ENCODE results near the gene RCOR1.
A peak's percentile ranks its signal among the peaks of the same experiment; 100 is the strongest.

Gene RCOR1

GRCh38 chr14:102666635-102667034, 74.2 kb downstream of the RCOR1 start:
- no peak overlapping the region for H3K27ac ChIP-seq
- no peak for DNase-seq (ENCODE audit: low read depth, low spot score)

DNA sequence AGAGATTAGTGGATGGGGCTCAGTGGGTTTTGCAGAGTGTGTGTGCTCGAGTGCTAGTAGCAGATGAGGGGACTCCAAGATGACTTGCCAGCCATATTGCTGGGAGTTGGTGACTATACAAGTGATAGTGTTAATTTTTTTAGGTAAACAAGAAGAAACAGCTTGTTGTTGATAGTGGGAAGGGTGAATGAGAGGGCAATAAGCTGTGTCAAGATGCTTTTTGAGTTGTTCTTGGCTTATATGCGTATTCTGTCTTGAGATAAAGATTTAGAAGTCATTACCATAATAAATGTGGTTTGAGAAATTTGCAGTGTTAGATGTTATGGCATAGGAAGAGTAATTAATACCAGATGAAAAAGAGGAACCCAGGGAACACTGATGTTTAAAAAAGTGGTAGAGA, 75.3 kb downstream of the RCOR1 start:
- no peak for DNase-seq (ENCODE audit: low read depth, low spot score)
- H3K27ac ChIP-seq = no peak overlapping the region

DNA sequence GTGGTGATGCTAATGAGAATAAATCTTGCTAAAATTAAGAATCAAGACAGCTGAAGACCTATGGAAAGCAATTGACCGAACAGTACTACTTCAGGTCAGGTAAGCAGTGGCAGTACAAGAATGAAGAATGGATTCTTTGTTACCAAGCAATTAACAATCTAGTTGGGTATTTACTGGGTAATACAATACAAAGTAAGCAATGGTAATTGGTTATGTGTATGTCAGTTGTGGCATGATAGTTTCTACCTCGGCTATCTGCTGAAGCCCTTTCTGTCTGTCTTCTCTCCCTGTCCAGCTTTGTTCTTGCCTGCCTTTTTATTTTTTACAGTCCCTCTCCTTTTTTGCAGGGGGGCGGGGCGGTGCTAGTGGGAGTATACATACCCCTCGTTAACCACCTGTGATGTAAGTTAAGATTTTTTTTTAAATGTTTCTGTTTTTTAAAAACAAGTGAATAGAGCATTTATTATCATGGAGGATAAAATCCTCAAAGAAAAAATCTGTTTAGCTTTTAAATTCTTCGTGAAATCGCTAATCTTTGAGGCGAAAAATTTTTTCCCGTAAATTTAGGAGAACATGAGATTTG, 75.9 kb downstream of the RCOR1 start:
- no peak overlapping the region for H3K27ac ChIP-seq

DNA sequence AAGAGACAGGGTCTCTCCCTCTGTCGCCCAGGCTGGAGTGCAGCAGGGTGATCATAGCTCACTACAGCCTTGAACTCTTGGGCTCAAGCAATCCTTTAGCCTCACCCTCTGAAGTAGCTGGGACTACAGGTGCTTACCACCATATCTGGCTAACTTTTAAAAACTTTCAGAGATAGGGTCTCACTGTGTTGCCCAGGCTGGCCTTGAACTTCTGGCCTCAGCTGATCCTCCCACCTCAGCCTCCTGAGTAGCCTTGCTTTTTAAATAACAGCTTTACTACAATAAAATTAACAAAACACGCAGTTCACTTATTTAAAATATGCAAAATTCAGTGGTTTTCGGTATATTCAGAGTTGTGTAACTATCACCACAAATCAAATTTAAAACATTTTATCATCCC, 79.0 kb downstream of the RCOR1 start:
- DNase-seq (ENCODE audit: low read depth, low spot score) = no peak
- no peak overlapping the region for H3K27ac ChIP-seq

More for the DNA sequence above, 75.9 kb downstream of the RCOR1 start:
- no peak for DNase-seq (ENCODE audit: low read depth, low spot score)

DNA sequence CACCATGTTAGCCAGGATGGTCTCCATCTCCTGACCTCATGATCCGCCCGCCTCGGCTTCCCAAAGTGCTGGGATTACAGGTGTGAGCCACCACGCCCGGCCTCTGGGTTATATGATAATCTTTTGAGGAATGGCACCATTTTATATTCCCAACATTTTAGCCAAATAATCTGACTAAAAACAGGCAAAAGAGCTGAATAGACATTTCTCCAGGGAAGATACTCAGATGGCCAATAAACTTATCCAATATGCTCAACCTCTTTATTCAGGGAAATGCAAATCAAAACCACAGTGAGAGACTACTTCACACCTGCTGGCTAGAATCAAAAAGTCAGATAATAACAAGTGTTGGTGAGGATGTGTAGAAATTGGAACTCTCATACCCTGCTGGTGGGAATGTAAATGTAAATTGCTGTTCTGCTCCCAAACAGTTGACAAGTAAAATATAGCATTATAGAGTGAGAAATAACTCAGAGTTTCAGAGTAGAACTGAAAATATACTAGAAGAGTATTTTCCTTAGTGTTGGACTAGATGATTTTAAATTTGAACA, 80.0 kb downstream of the RCOR1 start:
- no peak overlapping the region for H3K27ac ChIP-seq
- DNase-seq (ENCODE audit: low read depth, low spot score) = no peak

GRCh38 chr14:102675396-102675795, 82.9 kb downstream of the RCOR1 start:
- DNase-seq (ENCODE audit: low read depth, low spot score) = no peak
- peak overlapping the region; percentile 36 for H3K27ac ChIP-seq

GRCh38 chr14:102678394-102678793, 85.9 kb downstream of the RCOR1 start:
- no peak overlapping the region for H3K27ac ChIP-seq

GRCh38 chr14:102683399-102684297, 91.2 kb downstream of the RCOR1 start:
- no peak overlapping the region for H3K27ac ChIP-seq
- DNase-seq (ENCODE audit: low read depth, low spot score) = no peak

More at GRCh38 chr14:102678394-102678793, 85.9 kb downstream of the RCOR1 start:
- no peak for DNase-seq (ENCODE audit: low read depth, low spot score)

DNA sequence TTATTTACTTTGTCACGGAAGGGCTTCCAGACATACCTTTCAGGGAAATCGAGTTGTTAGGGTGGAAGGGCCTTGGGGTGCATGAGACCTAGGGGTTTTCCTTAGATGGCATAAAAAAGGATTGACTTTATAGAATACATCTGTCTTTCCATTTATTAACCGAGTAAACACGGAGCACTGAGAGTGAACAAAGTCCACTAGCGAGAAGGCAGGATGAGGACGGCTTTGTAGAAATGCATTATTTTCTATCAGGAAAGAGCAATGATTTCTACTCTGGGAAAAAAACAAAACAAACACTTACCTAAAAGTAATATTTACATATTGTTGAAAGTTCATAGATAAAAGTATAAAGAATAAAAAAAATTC, 91.8 kb downstream of the RCOR1 start:
- DNase-seq (ENCODE audit: low read depth, low spot score) = no peak

GRCh38 chr14:102686196-102686801, 93.8 kb downstream of the RCOR1 start:
- H3K27ac ChIP-seq = no peak overlapping the region
- no peak for DNase-seq (ENCODE audit: low read depth, low spot score)

More for the DNA sequence above, 91.8 kb downstream of the RCOR1 start:
- no peak overlapping the region for H3K27ac ChIP-seq

GRCh38 chr14:102688290-102688689, 95.8 kb downstream of the RCOR1 start:
- no peak for DNase-seq (ENCODE audit: low read depth, low spot score)
- H3K27ac ChIP-seq = no peak overlapping the region

DNA sequence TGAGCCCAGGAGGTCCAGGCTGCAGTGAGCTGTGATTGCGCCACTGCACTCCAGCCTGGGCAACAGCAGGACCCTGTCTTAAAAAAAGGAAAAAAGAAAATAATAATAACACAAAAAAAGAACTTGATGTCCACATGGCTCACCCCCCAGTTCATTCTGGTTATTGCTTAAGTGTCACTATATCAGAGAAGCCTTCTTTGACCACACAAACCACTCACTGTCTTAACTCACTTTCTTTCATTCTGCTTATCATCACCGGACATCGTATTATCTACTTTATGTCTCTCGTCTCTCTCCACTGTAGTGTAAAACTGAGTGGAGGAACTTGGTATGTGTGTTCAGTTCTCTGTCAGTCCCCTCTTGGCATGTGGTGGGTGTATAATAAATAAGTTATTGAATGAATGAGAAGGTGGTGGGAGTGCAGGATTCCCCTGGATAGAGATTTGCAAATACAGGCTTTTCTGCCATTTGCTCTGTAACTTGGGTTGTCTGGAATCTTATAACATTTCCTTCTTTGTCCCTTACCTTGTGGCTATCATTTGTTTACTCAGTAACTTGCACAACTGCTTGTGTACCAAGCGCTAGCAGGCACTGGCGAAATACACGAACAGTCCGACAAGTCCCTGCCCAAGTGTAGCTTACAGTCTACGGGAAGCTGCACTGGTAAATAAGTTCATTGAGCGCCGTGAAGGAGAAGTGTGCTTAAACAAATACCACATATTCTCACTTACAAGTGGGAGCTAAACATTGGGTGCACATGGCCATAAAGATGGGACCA, 98.2 kb downstream of the RCOR1 start:
- DNase-seq (ENCODE audit: low read depth, low spot score) = peak; percentile 3
- no peak overlapping the region for H3K27ac ChIP-seq

- no peak for DNase-seq (ENCODE audit: low read depth, low spot score)
- H3K27ac ChIP-seq = no peak overlapping the region
Observed at GRCh38 chr14:102691763-102692162, 99.3 kb downstream of the RCOR1 start.

DNA sequence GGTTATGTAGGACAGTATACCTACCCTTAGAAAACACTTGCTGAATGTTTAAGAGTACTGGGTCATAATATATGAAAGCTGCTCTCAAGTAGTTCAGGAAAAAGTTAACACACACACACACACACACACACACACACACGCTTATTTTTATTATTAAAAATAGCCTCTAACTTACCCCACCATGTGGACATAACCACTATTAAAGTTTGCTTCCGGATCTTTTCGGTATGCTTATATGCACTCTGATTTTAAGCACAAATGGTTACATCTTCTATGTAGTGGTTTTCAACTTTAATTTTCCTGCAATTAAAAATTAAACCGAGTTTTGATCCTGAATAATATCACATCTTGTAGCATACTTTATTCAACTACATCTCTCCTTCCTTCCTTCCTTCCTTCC, 99.9 kb downstream of the RCOR1 start:
- DNase-seq (ENCODE audit: low read depth, low spot score) = no peak

GRCh38 chr14:102693006-102693755, 100.7 kb downstream of the RCOR1 start:
- H3K27ac ChIP-seq = no peak overlapping the region
- DNase-seq (ENCODE audit: low read depth, low spot score) = no peak

More for the DNA sequence above, 99.9 kb downstream of the RCOR1 start:
- no peak overlapping the region for H3K27ac ChIP-seq

DNA sequence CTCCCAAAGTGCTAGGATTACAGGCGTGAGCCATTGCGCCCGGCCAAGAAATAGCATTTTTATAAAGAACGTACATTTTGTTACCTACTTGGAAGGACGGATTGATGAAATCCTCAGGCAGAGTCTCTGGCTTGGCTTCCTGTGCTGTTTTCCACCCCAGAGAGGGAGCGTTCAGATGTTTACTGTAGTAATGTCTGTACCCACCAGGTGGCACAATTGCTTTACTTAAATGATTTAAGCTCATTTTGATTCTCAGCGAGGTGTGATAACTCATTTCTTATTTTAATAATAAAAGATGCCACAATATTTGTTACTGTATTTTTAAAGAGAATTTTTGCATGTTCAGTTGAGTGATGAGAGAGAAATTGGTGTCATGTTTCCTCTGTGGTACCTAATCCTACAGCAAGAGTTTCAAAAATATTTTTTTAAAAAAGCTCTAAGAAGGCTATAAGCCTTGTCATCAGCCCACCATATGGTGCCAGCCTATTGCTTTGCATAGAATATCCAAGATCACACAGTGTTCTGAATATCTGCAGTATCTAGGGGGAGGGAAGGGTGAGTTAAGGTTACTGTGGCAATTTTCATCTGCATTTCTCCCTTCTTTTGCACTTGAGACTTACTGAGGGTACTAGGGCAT, 102.2 kb downstream of the RCOR1 start:
- DNase-seq (ENCODE audit: low read depth, low spot score) = peak; percentile 3
- H3K27ac ChIP-seq = no peak overlapping the region

DNA sequence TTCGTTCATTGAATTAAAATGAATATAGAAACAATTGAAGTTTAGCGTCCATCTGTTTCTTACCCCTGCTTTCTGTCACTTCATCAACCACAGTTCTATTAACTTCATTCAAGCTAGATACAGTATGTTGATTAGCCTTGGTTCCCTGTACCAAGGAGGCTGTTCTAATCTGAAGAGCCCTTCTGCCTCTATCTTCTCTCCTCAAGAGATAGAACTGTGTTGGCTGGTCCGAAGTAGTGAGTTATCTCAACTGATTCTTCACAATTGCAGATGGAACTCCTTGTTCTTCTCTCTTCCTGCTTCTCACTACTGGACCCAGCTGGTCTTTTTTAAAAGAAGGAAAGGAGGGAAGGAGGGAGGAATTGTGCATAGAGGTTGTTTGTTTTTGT, 102.7 kb downstream of the RCOR1 start:
- no peak for DNase-seq (ENCODE audit: low read depth, low spot score)
- no peak overlapping the region for H3K27ac ChIP-seq

DNA sequence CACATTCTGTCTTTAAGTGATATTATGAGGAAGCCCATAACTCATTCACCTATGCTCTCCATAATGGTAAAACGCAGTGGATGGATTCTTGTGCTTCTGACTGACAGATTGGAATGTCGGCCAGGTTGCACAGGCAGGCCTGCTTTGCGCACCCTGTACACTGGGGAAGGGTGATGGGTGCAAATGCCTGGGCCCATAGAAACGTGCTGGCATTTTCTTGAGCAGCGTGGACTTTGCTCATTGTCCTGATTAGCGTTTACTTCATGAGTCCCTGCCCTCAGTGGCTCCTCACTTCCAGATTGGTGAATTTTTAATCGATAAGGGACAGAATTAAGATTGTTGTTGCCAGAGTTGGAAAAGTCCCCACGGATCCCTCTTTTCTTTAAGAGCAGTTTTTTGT, 103.9 kb downstream of the RCOR1 start:
- no peak for DNase-seq (ENCODE audit: low read depth, low spot score)
- no peak overlapping the region for H3K27ac ChIP-seq

GRCh38 chr14:102696856-102697495, 104.5 kb downstream of the RCOR1 start:
- H3K27ac ChIP-seq = no peak overlapping the region
- DNase-seq (ENCODE audit: low read depth, low spot score) = no peak

Data from epithelial cell of prostate (primary cell).